Peyer's patch (tissue), 4 donors: ENCODE measurements around the gene HSBP1. TPM values are rescaled to one million over a fixed set of nuclear protein-coding genes. Genes with fewer than 3 reads are reported as not detected.

Experiments used
- DNase-seq, 3 donors: peaks; one replicate each; pipeline ENCODE4 v3.0.0-alpha.2; 2017 to 2019
- H3K27ac ChIP-seq, 4 donors: fragments of 200-600 bp; sonication (generic); one replicate each; pipeline ENCODE4 v1.5.1; 2016 to 2019
- H3K27me3 ChIP-seq, 2 donors: fragments of 200-600 bp; sonication (generic); one replicate each; pipeline ENCODE4 v1.5.1; 2019
- H3K36me3 ChIP-seq, 3 donors: fragments of 200-600 bp; sonication (generic); one replicate each; pipeline ENCODE4 v1.5.1; 2016 to 2019
- H3K4me1 ChIP-seq, 4 donors: fragments of 200-600 bp; sonication (generic); one replicate each; pipeline ENCODE4 v1.5.1; 2016 to 2019
- H3K4me3 ChIP-seq, 4 donors: fragments of 200-600 bp; sonication (generic); 1 replicate in 3 of 4; 2 replicates in 1 of 4; pipeline ENCODE4 v1.5.1; 2016 to 2019; ENCODE audit warnings: mild to moderate bottlenecking in 1 of 4
- H3K9me3 ChIP-seq, 4 donors: fragments of 200-600 bp; sonication (generic); one replicate each; pipeline ENCODE4 v1.5.1; 2016 to 2019; ENCODE audit warnings: mild to moderate bottlenecking in 1 of 4
- POLR2A ChIP-seq, 2 donors: fragments of 450-650 bp; IDR thresholded peaks; one replicate each; pipeline ENCODE4 v1.5.1; 2017; ENCODE audit warnings: antibody characterized with exemption in 2 of 2, mild to moderate bottlenecking in 2 of 2, moderate library complexity in 2 of 2
- total RNA-seq, 4 donors: library from RNA; depleted of rRNA; stranded (reverse); fragments of >200 nt; gene quantifications; one replicate each; pipeline ENCODE4 v1.1.0, GENCODE V29; 2016
- TF ChIP-seq, protein P1 (sequence below), 6 experiments: fragments of 450-650 bp in 4 of 6; fragments of 200-600 bp in 2 of 6; sonication (generic) in 1 of 6; IDR thresholded peaks; one replicate each; pipeline ENCODE4 v1.5.1; 2017 to 2019; ENCODE audit warnings: antibody characterized with exemption in 6 of 6, mild to moderate bottlenecking in 3 of 6, moderate library complexity in 1 of 6

Gene HSBP1
- total RNA-seq, 4 donors from 2014 or later = 12.4 to 19.0 (median 18.1) TPM

DNA sequence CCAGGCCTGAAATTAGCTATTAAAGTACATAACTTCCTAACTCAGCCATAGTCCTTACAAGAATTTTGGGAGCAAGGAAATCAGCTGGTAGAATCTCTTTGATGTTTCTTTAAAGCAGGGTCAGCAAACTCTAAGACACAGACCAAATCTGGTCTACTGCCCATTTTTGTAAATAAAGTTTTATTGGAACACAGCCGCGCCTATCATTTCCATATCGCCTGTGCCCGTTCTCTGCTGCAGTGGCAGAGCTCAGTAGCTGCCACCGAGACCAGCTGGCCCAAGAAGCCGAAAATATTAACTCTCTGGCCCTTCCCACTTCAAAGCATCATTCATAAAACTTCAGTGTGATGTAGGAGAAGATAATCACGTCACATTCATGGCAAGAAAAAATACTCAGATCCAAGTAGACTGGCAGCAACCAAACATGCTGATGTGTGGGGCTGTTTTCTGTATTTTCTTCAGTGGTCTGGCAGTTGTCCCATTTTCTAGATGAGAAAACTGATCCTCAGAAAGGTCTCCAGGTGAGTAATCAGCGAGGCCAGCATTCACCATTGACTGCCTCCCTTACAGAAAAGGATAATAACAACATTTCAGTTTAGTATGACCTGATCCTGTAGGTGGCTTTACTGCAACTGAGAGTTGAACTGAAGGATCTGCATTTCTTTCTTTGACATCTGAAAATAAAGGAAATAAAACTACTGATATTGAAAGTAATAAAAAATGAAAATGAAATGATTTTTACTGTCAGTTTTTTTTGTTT is 18.0 kb upstream of the HSBP1 start:
- DNase-seq = no peak
- TF ChIP-seq, protein P1, sequence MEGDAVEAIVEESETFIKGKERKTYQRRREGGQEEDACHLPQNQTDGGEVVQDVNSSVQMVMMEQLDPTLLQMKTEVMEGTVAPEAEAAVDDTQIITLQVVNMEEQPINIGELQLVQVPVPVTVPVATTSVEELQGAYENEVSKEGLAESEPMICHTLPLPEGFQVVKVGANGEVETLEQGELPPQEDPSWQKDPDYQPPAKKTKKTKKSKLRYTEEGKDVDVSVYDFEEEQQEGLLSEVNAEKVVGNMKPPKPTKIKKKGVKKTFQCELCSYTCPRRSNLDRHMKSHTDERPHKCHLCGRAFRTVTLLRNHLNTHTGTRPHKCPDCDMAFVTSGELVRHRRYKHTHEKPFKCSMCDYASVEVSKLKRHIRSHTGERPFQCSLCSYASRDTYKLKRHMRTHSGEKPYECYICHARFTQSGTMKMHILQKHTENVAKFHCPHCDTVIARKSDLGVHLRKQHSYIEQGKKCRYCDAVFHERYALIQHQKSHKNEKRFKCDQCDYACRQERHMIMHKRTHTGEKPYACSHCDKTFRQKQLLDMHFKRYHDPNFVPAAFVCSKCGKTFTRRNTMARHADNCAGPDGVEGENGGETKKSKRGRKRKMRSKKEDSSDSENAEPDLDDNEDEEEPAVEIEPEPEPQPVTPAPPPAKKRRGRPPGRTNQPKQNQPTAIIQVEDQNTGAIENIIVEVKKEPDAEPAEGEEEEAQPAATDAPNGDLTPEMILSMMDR (IDR thresholded peaks at IDR 0.05) = no peak
- TF ChIP-seq POLR2A (IDR thresholded peaks at IDR 0.05) = no peak
- no peaks in the 10 kb centered on the region for H3K4me1 ChIP-seq
- H3K4me3 ChIP-seq = no peak overlapping the region
- no peaks in the 10 kb centered on the region for H3K27me3 ChIP-seq
- H3K9me3 ChIP-seq = no peaks in the 10 kb centered on the region
- no peaks in the 10 kb centered on the region for H3K36me3 ChIP-seq
- H3K27ac ChIP-seq = no peak overlapping the region

DNA sequence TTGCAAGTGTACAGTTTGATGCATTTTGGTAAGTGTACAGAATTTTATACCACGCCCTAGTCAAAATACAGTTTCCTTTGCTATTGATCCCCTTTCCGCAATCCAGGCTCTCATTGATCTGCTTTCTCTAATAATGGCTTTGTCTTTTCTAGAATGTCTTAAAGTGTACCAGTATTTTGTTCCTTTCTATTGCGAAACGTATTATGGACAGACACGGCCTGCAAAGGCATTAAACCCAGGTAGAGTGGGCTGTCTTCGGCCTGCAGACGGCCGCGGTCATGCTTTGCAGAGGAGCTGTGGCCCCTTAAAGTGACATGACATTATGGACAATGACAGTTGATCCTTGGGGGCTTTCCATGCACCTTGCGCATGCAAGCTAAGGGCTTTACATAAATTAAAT is 15.9 kb upstream of the HSBP1 start:
- Histone ChIP-seq H3K27ac (no peak overlapping the region), H3K4me1 (no peaks in the 10 kb centered on the region), H3K4me3 (no peak overlapping the region), H3K36me3 (no peaks in the 10 kb centered on the region), H3K9me3 (no peaks in the 10 kb centered on the region), H3K27me3 (no peaks in the 10 kb centered on the region)
- TF ChIP-seq, protein P1 (IDR thresholded peaks at IDR 0.05) = no peak
- TF ChIP-seq POLR2A (IDR thresholded peaks at IDR 0.05) = no peak
- no peak for DNase-seq

DNA sequence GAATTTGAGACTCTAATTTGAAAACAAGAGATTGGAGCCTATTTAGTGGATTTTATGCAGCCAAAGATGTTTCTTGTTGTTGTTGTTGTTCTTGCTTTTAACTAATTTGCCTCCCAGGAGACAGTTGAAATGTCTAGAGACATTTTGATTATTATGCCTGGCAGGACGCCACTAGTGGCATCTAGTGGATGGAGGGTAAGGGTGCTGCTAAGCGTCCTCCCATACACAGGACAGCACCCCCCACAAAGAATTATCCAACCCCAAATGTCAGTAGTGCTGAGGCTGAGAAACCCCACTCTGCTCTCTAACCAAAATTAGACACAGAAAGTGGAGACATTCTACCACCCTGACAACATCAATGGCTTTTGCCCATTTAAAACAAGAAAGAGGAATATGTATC is 15.4 kb upstream of the HSBP1 start:
- no peak for DNase-seq
- no peak for TF ChIP-seq POLR2A (IDR thresholded peaks at IDR 0.05)
- TF ChIP-seq, protein P1 (IDR thresholded peaks at IDR 0.05) = no peak
- Histone ChIP-seq H3K4me1 (no peaks in the 10 kb centered on the region), H3K27ac (no peak overlapping the region), H3K4me3 (no peak overlapping the region), H3K27me3 (no peaks in the 10 kb centered on the region), H3K9me3 (no peaks in the 10 kb centered on the region), H3K36me3 (no peaks in the 10 kb centered on the region)

GRCh38 chr16:83793179-83793578 is 14.6 kb upstream of the HSBP1 start:
- H3K36me3 ChIP-seq = no peaks in the 10 kb centered on the region
- no peak overlapping the region for H3K4me3 ChIP-seq
- H3K9me3 ChIP-seq = no peaks in the 10 kb centered on the region
- no peak for DNase-seq
- no peak for TF ChIP-seq POLR2A (IDR thresholded peaks at IDR 0.05)
- TF ChIP-seq, protein P1 (IDR thresholded peaks at IDR 0.05) = no peak
- no peaks in the 10 kb centered on the region for H3K27me3 ChIP-seq
- no peaks in the 10 kb centered on the region for H3K4me1 ChIP-seq
- no peak overlapping the region for H3K27ac ChIP-seq

- H3K36me3 ChIP-seq = no peaks in the 10 kb centered on the region
- no peak for TF ChIP-seq POLR2A (IDR thresholded peaks at IDR 0.05)
- TF ChIP-seq, protein P1 (IDR thresholded peaks at IDR 0.05) = no peak
- no peaks in the 10 kb centered on the region for H3K9me3 ChIP-seq
- no peaks in the 10 kb centered on the region for H3K4me1 ChIP-seq
- H3K4me3 ChIP-seq = no peak overlapping the region
- DNase-seq = no peak
- H3K27me3 ChIP-seq = no peaks in the 10 kb centered on the region
- no peak overlapping the region for H3K27ac ChIP-seq
Measured at GRCh38 chr16:83794860-83795554, 12.8 kb upstream of the HSBP1 start.
